ENCODE measurements around the gene TTN.

DNA sequence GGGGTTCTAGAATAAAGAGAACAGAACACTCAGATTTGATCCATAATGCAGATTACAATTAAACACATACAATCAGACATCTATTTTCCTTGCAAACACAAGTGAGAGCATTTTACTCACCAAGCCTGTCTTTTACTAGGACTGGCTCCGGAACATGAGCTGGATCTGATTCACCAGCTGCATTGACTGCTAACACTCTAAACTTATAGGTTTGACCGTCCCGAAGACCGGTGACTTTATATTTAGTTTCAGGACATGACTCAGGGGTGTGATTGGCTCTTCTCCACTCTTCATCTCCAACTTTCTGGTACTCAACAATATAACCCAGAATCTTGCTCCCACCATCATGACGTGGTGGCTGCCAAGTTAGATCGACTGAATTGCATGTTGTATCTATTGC is 214.6 kb downstream of the TTN start:
- TF ChIP-seq, protein P1, sequence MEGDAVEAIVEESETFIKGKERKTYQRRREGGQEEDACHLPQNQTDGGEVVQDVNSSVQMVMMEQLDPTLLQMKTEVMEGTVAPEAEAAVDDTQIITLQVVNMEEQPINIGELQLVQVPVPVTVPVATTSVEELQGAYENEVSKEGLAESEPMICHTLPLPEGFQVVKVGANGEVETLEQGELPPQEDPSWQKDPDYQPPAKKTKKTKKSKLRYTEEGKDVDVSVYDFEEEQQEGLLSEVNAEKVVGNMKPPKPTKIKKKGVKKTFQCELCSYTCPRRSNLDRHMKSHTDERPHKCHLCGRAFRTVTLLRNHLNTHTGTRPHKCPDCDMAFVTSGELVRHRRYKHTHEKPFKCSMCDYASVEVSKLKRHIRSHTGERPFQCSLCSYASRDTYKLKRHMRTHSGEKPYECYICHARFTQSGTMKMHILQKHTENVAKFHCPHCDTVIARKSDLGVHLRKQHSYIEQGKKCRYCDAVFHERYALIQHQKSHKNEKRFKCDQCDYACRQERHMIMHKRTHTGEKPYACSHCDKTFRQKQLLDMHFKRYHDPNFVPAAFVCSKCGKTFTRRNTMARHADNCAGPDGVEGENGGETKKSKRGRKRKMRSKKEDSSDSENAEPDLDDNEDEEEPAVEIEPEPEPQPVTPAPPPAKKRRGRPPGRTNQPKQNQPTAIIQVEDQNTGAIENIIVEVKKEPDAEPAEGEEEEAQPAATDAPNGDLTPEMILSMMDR (IDR thresholded peaks at IDR 0.05): no peak
- no peak for TF ChIP-seq POLR2A (IDR thresholded peaks at IDR 0.05)
